GM19395 (cell line): ENCODE data around the gene TAS2R30.
"Not testable (repeated sequence)": the region's sequence is repeated elsewhere in the genome, so short reads cannot be mapped to it uniquely, and the experiment has no call there.

Experiments
- ATAC-seq: cut with Tn5 transposase; IDR thresholded peaks from one replicate; pipeline ENCODE4 v1.9.1; 2021; ENCODE audit warnings: mild to moderate bottlenecking, moderate library complexity; ENCODE audit not compliant: unreplicated experiment

TAS2R30 gene

DNA sequence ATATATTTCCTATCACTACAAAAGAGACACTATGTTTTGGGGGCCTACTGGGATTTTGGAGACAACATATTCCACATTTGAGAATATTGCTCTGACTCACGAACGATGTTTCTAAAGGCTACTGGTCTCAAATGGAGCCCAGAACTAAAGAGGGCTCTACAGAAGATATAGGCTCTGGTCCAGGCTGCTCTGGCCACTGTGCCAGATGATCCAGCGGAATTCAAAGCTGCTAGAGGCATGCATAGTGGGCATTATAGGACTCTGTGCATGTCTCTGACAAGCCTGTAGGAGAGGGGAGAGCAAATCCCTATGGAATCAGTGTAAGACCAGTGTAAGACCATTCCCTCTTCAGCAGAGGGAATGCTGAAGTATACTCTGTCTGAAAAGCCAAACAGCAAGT is 4.1 kb downstream of the TAS2R30 start:
- no peak for ATAC-seq

- ATAC-seq, result not testable (repeated sequence)
Observed at GRCh38 chr12:11114130-11114529, 20.3 kb downstream of the TAS2R30 start.

DNA sequence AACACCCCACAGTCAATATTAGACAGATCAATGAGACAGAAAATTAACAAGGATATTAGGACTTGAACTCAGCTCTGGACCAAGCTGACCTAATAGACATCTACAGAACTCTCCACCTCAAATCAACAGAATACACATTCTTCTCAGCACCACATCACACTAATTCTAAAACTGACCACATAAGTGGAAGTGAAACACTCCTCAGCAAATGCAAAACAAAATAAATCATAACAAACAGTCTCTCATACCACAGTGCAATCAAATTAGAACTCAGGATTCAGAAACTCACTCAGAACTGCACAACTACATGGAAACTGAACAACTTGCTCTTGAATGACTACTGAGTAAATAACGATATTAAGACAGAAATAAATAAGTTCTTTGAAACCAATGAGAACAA is 23.2 kb downstream of the TAS2R30 start:
- not testable (repeated sequence) for ATAC-seq

GRCh38 chr12:11108862-11109261 is 25.6 kb downstream of the TAS2R30 start:
- ATAC-seq, result no peak

GRCh38 chr12:11107719-11108118 is 26.7 kb downstream of the TAS2R30 start:
- ATAC-seq, result no peak

DNA sequence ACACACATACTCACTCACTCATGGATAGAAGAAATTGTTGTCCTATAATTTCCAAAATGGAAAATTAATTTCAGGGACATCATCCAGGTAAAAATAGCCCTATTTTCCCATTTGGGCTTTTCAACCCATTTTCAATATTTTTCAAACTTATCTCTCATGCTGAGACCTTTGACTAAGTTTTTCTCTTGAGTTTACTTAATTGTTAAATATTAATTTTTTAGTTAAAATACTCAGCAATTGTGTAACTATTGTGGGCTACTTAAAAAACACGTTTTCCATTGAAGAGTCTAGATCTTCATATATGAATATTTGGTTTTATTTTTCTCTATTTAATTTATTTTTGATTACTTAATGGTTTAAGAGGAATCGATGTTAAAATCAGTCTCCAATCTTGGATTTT is 28.2 kb downstream of the TAS2R30 start:
- no peak for ATAC-seq

GRCh38 chr12:11105546-11105945 is 28.9 kb downstream of the TAS2R30 start:
- no peak for ATAC-seq

DNA sequence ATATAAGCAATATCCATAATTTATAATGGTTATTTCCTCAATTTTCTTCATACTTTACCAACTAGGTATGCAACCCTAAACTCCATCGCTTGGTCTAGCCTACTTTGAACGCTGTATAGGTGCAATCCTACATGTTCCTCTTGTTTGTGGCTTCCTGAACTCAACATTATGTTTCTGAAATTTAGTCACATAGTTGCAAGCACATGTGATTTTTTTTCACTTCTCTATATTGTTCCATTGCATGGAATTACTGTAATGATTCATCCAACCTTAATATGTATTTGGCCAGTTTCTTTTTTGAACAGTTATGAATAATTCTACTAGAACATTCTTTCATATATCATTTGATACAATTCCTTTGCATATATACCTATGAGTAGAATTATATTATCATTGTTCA is 39.5 kb downstream of the TAS2R30 start:
- ATAC-seq, result not testable (repeated sequence)

DNA sequence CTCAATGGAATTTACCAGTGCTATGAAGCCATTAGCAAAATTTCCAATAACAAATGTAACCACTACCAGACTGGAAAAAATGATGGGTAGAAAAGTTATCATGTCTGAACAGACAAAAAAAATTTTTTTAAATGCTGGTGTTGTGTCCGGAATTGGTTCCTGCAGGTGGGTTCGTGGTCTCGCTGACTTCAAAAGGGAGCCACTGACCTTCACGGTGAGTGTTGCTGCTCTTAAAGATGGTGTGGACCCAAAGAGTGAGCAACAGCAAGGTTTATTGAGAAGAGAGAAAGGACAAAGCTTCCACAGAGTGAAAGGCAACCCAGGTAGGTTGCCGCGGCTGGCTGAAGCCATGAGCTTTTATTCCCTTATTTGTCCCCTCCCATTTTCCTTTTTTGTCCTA is 42.3 kb downstream of the TAS2R30 start, which contains the start of gene TAS2R43:
Gene TAS2R43 (minus strand): TSS at position 186 of the 400 bp plus-strand sequence. CDS start 84 bp downstream, at position 102.
- no peak for ATAC-seq

- ATAC-seq, result no peak
Observed at GRCh38 chr12:11089246-11089645, 45.2 kb downstream of the TAS2R30 start.

DNA sequence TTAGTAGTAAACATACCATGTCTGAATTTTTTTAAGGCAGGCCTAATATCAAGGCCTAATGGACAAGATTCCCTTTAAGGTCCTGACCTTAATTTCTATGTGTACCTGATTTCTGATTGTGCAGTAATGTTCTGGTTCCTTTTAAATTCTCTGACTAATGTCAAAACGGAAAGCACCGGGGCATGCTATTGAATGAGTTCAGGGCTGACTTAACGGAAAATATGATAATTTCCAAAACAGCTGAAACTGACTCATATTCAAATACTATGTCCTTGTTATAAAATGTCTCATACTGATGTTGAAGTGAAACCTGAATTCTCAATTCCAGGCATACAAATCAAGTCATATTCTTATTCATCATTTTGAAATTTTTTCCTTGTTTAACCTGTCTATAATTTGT is 49.0 kb downstream of the TAS2R30 start:
- ATAC-seq, result peak; percentile 93
